Jurkat, Clone E6-1 (cell line): Measurements from ENCODE around the gene ISG15.
"Not testable (repeated sequence)": the region's sequence is repeated elsewhere in the genome, so short reads cannot be mapped to it uniquely, and the experiment has no call there.

Experiments
- DNase-seq: peaks from one replicate; pipeline ENCODE4 v3.0.0-alpha.2; 2011; ENCODE audit warnings: low read depth, low spot score
- H3K4me3 ChIP-seq: 2 replicates; pipeline ENCODE4 v1.5.1; 2011; ENCODE audit warnings: mild to moderate bottlenecking, low read length, control low read depth, moderate library complexity

The ISG15 gene

GRCh38 chr1:1004780-1005697 lies 8.3 kb upstream of the ISG15 start:
- DNase-seq, result peak; percentile 67
- no peak overlapping the region for H3K4me3 ChIP-seq

- no peak overlapping the region for H3K4me3 ChIP-seq
- no peak for DNase-seq
Observed at GRCh38 chr1:1005774-1006304, 7.5 kb upstream of the ISG15 start.

- no peak overlapping the region for H3K4me3 ChIP-seq
Observed at GRCh38 chr1:1006305-1007159, 6.8 kb upstream of the ISG15 start.

GRCh38 chr1:1010131-1010530 lies 3.2 kb upstream of the ISG15 start:
- DNase-seq, H3K4me3 ChIP-seq: not testable (repeated sequence)

More at GRCh38 chr1:1006305-1007159, 6.8 kb upstream of the ISG15 start:
- no peak for DNase-seq

- no peak overlapping the region for H3K4me3 ChIP-seq
Observed at GRCh38 chr1:1011396-1011949, 1.8 kb upstream of the ISG15 start.

DNA sequence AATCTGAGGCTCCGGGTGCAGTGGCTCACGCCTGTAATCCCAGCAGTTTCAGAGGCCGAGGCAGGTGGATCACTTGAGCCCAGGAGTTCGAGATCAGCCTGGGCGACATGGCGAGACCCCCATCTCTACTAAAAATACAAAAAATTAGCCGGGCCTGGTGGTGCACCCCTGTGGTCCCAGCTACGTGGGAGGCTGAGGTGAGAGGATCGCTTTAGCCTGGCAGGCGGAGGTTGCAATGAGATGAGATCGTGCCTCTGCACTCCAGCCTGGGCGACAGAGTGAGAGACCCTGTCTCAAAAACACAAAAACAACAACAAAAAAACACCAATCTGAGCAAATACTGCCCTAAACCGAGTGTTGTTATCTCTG lies 577 bp upstream of the ISG15 start:
- DNase-seq, result not testable (repeated sequence)
- peak overlapping the region; percentile 90 for H3K4me3 ChIP-seq

More at GRCh38 chr1:1011396-1011949, 1.8 kb upstream of the ISG15 start:
- no peak for DNase-seq

DNA sequence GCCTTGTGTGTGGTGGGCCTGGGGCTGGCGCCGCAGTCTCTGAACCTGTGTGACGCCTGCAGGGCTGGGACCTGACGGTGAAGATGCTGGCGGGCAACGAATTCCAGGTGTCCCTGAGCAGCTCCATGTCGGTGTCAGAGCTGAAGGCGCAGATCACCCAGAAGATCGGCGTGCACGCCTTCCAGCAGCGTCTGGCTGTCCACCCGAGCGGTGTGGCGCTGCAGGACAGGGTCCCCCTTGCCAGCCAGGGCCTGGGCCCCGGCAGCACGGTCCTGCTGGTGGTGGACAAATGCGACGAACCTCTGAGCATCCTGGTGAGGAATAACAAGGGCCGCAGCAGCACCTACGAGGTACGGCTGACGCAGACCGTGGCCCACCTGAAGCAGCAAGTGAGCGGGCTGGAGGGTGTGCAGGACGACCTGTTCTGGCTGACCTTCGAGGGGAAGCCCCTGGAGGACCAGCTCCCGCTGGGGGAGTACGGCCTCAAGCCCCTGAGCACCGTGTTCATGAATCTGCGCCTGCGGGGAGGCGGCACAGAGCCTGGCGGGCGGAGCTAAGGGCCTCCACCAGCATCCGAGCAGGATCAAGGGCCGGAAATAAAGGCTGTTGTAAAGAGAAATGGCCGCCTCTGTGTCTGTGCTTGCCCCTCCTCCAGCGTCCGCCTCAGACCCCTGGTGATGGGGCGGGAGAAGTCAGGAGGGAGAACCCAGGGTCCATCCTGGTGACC lies 788 bp downstream of the ISG15 start:
- peak overlapping the region; percentile 90 for H3K4me3 ChIP-seq
- no peak for DNase-seq

- no peak for DNase-seq
- peak overlapping the region; percentile 90 for H3K4me3 ChIP-seq
Observed at GRCh38 chr1:1014799-1015681, 1.7 kb downstream of the ISG15 start.

DNA sequence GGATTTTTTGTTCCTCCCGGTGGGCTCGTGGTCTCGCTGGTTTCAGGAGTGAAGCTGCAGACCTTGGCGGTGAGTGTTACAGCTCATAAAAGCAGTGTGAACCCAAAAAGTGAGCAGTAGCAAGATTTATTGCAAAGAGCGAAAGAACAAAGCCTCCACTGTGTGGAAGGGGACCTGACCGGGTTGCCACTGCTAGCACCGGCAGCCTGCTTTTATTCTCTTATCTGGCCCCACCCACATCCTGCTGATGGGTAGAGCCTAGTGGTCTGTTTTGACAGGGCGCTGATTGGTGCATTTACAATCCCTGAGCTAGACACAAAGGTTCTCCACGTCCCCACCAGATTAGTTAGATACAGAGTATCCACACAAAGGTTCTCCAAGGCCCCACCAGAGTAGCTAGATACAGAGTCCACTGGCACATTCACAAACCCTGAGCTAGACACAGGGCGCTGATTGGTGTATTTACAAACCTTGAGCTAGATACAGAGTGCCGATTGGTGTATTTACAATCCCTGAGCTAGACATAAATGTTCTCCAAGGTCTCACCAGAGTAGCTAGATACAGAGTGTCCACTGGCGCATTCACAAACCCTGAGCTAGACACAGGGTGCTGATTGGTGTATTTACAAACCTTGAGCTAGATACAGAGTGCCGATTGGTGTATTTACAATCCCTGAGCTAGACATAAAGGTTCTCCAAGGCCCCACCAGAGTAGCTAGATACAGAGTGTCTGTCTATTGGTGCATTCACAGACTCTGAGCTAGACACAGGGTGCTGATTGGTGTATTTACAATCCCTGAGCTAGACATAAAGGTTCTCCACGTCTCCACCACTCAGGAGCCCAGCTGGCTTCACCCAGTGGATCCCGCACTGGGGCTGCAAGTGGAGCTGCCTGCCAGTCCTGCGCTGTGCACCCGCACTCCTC lies 4.4 kb downstream of the ISG15 start:
- not testable (repeated sequence) for H3K4me3 ChIP-seq, DNase-seq

DNA sequence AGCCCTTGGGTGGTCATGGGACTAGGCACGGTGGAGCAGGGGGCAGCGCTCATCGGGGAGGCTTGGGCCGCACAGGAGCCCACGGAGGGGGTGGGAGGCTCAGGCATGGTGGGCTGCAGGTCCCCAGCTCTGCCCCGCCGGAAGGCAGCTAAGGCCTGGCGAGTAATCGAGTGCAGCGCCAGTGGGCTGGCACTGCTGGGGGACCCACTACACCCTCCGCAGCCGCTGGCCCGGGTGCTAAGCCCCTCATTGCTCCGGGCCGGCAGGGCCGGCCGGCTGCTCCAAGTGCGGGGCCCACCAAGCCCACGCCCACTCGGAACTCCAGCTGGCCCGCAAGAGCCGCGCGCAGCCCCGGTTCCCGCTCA lies 5.0 kb downstream of the ISG15 start:
- H3K4me3 ChIP-seq, DNase-seq: not testable (repeated sequence)

GRCh38 chr1:1019122-1019999 lies 6.1 kb downstream of the ISG15 start:
- no peak for DNase-seq
- H3K4me3 ChIP-seq, result peak overlapping the region; percentile 33

DNA sequence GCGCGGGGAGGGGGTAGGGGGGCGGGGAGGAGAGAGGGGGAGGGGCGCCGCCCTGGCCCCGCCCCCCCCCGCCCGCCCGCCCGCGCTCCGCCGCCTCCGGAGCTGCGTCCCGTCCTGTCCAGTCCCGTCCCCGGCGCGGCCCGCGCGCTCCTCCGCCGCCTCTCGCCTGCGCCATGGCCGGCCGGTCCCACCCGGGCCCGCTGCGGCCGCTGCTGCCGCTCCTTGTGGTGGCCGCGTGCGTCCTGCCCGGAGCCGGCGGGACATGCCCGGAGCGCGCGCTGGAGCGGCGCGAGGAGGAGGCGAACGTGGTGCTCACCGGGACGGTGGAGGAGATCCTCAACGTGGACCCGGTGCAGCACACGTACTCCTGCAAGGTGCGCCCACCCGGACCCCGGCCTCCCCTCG lies 6.7 kb downstream of the ISG15 start, which contains the start of gene AGRN:
Gene AGRN (plus strand): TSS at position 121 of the 405 bp plus-strand sequence. CDS start 53 bp downstream, at position 174.
- peak within 1 kb of the TSS; percentile 53 for H3K4me3 ChIP-seq
- DNase-seq, result no peak

- peak overlapping the region; percentile 53 for H3K4me3 ChIP-seq
- DNase-seq, result no peak
Observed at GRCh38 chr1:1020415-1021009, 7.2 kb downstream of the ISG15 start.

- DNase-seq, result no peak
- no peak overlapping the region for H3K4me3 ChIP-seq
Observed at GRCh38 chr1:1021010-1021919, 8.0 kb downstream of the ISG15 start.

DNA sequence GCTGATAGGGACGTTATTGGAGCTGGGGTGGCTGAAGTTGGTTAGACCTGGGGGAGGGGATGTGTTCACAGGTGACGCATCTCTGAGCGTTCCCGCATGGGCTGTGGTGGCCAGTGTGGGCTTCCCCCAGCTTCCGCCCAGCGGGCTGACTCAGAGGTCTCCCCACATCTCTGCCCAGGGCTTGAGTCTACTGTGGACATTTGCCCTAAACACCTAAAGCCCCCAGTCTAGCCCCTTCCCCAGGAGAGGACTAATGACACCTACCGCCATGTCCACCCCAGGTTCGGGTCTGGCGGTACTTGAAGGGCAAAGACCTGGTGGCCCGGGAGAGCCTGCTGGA lies 8.6 kb downstream of the ISG15 start:
- no peak overlapping the region for H3K4me3 ChIP-seq

More for the DNA sequence above, 8.6 kb downstream of the ISG15 start:
- DNase-seq, result no peak
